ENCODE measurements around the gene CENPX. TPM values are rescaled to one million over a fixed set of nuclear protein-coding genes. Genes with fewer than 3 reads are reported as not detected.

Gene CENPX
- total and polyA plus RNA-seq, 4 experiments from 2014 or later: 33.4 to 70.8 (median 36.7) TPM

GRCh38 chr17:81998212-81998611 is 24.5 kb downstream of the CENPX start:
- H3K27ac Mint-ChIP-seq: no peak overlapping the region
- CTCF ChIA-PET (ENCODE audit: partially characterized antibody): no interaction called here
- no peaks in the 10 kb centered on the region for H3K9me3 ChIP-seq (ENCODE audit: control insufficient read depth in 1 of 2, low read length in 2 of 2)
- no peaks in the 10 kb centered on the region for H3K9me3 Mint-ChIP-seq
- no peak overlapping the region for H3K4me3 Mint-ChIP-seq
- H3K27me3 Mint-ChIP-seq: no peaks in the 10 kb centered on the region
- H3K4me1 Mint-ChIP-seq: no peaks in the 10 kb centered on the region
- no peaks in the 10 kb centered on the region for H3K4me1 ChIP-seq (ENCODE audit: insufficient read depth, low read length)
- no peak for DNase-seq
- POLR2A ChIA-PET (ENCODE audit: partially characterized antibody): no interaction called here
- H3K36me3 ChIP-seq (ENCODE audit: insufficient read depth, low read length): no peaks in the 10 kb centered on the region
- no peaks in the 10 kb centered on the region for H3K27me3 ChIP-seq (ENCODE audit: insufficient read depth, low read length)
- no peak overlapping the region for H3K4me3 ChIP-seq (ENCODE audit: low read length in 2 of 2)
- peaks cover 2 to 7% of the 10 kb centered on the region in 2 donors for H3K36me3 Mint-ChIP-seq
- intact Hi-C loops (cut with micrococcal nuclease): no loop called here
- H3K27ac ChIP-seq (ENCODE audit: low read depth, low read length): no peak overlapping the region

DNA sequence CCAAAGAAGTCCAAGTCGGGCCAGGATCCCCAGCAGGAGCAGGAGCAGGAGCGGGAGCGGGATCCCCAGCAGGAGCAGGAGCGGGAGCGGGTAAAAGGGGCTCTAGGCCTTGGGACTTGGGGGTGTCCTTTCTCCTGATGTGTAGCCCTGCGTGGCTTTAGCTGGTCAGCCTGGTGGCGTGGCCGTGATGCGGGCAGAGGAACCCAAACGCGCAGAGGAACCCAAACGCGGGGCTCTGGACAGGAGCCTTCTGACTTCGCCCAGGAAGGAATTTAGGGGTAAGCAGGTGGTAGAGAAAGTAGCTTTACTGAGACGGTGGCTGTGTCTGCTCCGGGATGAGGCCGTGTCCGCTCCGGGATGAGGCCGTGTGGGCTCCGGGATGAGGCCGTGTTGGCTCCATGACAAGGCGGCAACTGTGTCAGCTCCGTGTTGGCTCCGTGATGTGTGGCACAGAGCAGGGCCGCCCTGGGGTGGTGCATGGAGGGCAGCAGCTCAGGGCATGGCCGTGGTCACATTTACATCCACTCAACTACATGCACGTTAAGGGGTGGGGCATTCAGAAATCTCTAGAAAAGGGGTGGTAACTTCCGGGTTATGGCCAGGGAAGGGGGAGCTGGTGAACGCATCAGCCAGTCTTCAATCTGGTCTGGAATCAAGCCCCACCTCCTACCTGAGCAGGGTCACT is 25.8 kb downstream of the CENPX start:
- Histone ChIP-seq H3K9me3 (ENCODE audit: control insufficient read depth in 1 of 2, low read length in 2 of 2) (no peaks in the 10 kb centered on the region), H3K27me3 (ENCODE audit: insufficient read depth, low read length) (no peaks in the 10 kb centered on the region), H3K4me1 (ENCODE audit: insufficient read depth, low read length) (no peaks in the 10 kb centered on the region), H3K27ac (ENCODE audit: low read depth, low read length) (no peak overlapping the region), H3K36me3 (ENCODE audit: insufficient read depth, low read length) (no peaks in the 10 kb centered on the region), H3K4me3 (ENCODE audit: low read length in 2 of 2) (no peak overlapping the region)
- Mint-ChIP-seq H3K36me3 (peaks cover 2 to 7% of the 10 kb centered on the region in 2 donors), H3K9me3 (no peaks in the 10 kb centered on the region), H3K27me3 (no peaks in the 10 kb centered on the region), H3K4me1 (no peaks in the 10 kb centered on the region), H3K27ac (peak overlapping the region in 1 of 7 donors; percentile 42), H3K4me3 (no peak overlapping the region)
- ChIA-PET CTCF (ENCODE audit: partially characterized antibody) (no interaction called here), POLR2A (ENCODE audit: partially characterized antibody) (interaction anchor here (0.6 to 1.3 kb wide), 2 partner anchors 20 kb away, joined by 3 read pairs; partner anchors contain the start of gene ASPSCR1)
- no peak for DNase-seq
- intact Hi-C loops (cut with micrococcal nuclease): no loop called here

DNA sequence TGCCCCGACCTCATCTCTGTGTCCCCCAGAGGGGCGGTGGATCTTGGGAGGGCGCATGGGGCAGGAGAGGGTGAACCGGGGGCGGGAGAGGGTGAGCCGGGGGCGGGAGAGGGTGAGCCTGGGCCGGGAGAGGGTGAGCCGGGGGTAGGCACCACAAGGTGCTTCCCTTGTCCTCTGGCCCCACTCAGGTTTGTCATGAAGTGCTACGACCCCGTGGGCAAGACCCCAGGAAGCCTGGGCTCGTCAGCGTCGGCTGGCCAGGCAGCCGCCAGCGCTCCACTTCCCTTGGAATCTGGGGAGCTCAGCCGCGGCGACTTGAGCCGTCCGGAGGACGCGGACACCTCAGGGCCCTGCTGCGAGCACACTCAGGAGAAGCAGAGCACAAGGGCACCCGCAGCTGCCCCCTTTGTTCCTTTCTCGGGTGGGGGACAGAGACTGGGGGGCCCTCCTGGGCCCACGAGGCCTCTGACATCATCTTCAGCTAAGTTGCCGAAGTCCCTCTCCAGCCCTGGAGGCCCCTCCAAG is 26.4 kb downstream of the CENPX start:
- Mint-ChIP-seq H3K36me3 (peaks cover 2 to 7% of the 10 kb centered on the region in 2 donors), H3K27me3 (no peaks in the 10 kb centered on the region), H3K4me3 (no peak overlapping the region), H3K27ac (no peak overlapping the region), H3K9me3 (no peaks in the 10 kb centered on the region), H3K4me1 (peaks cover 0 to 2% (median 0%) of the 10 kb centered on the region in 4 donors)
- intact Hi-C loops (cut with micrococcal nuclease): no loop called here
- no peaks in the 10 kb centered on the region for H3K4me1 ChIP-seq (ENCODE audit: insufficient read depth, low read length)
- no peaks in the 10 kb centered on the region for H3K36me3 ChIP-seq (ENCODE audit: insufficient read depth, low read length)
- no peaks in the 10 kb centered on the region for H3K27me3 ChIP-seq (ENCODE audit: insufficient read depth, low read length)
- ChIA-PET POLR2A (ENCODE audit: partially characterized antibody) (interaction anchor here (1.3 kb wide), 1 partner anchor 19 kb away, joined by 3 read pairs; the partner anchor contains the start of gene ASPSCR1), CTCF (ENCODE audit: partially characterized antibody) (no interaction called here)
- H3K27ac ChIP-seq (ENCODE audit: low read depth, low read length): no peak overlapping the region
- H3K9me3 ChIP-seq (ENCODE audit: control insufficient read depth in 1 of 2, low read length in 2 of 2): no peaks in the 10 kb centered on the region
- no peak overlapping the region for H3K4me3 ChIP-seq (ENCODE audit: low read length in 2 of 2)
- DNase-seq: no peak

- ChIA-PET CTCF (ENCODE audit: partially characterized antibody) (no interaction called here), POLR2A (ENCODE audit: partially characterized antibody) (interaction anchor here (1.3 kb wide), 1 partner anchor 19 kb away, joined by 3 read pairs; the partner anchor contains the start of gene ASPSCR1)
- H3K4me1 ChIP-seq (ENCODE audit: insufficient read depth, low read length): no peaks in the 10 kb centered on the region
- no peaks in the 10 kb centered on the region for H3K36me3 ChIP-seq (ENCODE audit: insufficient read depth, low read length)
- no peak overlapping the region for H3K27ac ChIP-seq (ENCODE audit: low read depth, low read length)
- peaks cover 2 to 7% of the 10 kb centered on the region in 2 donors for H3K36me3 Mint-ChIP-seq
- no peaks in the 10 kb centered on the region for H3K9me3 Mint-ChIP-seq
- intact Hi-C loops (cut with micrococcal nuclease): no loop called here
- peak overlapping the region in 1 of 7 donors; percentile 37 for H3K27ac Mint-ChIP-seq
- no peak overlapping the region for H3K4me3 Mint-ChIP-seq
- H3K9me3 ChIP-seq (ENCODE audit: control insufficient read depth in 1 of 2, low read length in 2 of 2): no peaks in the 10 kb centered on the region
- no peaks in the 10 kb centered on the region for H3K27me3 ChIP-seq (ENCODE audit: insufficient read depth, low read length)
- DNase-seq: no peak
- H3K4me1 Mint-ChIP-seq: peaks cover 2 to 5% (median 2%) of the 10 kb centered on the region in 4 donors
- H3K4me3 ChIP-seq (ENCODE audit: low read length in 2 of 2): no peak overlapping the region
- H3K27me3 Mint-ChIP-seq: no peaks in the 10 kb centered on the region
Measured at GRCh38 chr17:81995463-81996231, 27.0 kb downstream of the CENPX start.

DNA sequence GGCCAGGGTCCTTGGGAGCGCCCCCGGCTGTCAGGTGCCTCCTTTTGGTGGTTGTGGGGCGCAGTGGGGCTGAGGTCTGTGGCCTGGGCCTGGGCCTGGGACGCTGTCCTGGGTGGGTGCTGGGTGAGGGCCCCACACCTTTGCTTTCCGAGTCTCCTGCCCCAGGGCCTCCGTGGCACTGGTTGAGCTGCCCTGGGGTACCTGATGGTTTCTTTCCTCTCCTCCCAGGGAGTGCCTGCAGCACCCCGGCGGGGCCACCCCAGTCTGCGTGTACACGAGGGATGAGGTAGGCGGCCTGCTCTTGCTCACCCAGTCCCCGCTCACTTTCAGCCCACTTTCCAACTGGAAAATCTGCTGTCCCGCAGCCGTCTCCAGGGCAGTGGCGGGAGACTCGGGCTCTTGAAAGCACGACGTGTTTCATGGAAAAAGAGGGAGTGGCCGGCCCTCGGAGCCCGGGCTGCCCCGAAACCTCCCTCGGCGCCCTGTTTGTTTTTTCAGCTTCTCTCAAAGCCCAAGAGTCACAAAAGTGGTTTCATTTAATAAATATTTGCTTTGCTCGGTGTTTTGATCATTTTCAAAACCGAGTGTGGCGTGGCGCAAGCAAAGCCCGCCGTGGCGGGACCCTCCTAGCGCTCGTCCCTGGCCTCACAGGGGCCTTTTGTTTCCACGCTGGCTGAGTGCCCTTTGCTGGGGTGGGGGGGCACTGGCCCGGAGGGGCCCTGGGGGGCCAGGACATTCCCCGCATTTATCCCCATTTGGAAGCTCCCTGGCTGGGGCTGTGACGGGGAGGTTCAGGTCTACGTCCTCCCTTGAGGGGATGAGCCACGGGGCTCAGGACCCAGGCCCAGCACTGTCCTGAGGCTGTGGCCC is 27.9 kb downstream of the CENPX start:
- Mint-ChIP-seq H3K4me3 (no peak overlapping the region), H3K4me1 (peaks cover 4 to 6% (median 5%) of the 10 kb centered on the region in 4 donors), H3K27ac (no peak overlapping the region), H3K27me3 (no peaks in the 10 kb centered on the region), H3K36me3 (peaks cover 2 to 7% of the 10 kb centered on the region in 2 donors), H3K9me3 (no peaks in the 10 kb centered on the region)
- H3K27me3 ChIP-seq (ENCODE audit: insufficient read depth, low read length): no peaks in the 10 kb centered on the region
- ChIA-PET CTCF (ENCODE audit: partially characterized antibody) (no interaction called here), POLR2A (ENCODE audit: partially characterized antibody) (interaction anchor here (0.5 kb wide), 1 partner anchor 378 kb away, joined by 3 read pairs; no protein-coding TSS in a partner anchor)
- no peak for DNase-seq
- no peak overlapping the region for H3K27ac ChIP-seq (ENCODE audit: low read depth, low read length)
- H3K9me3 ChIP-seq (ENCODE audit: control insufficient read depth in 1 of 2, low read length in 2 of 2): no peaks in the 10 kb centered on the region
- no peaks in the 10 kb centered on the region for H3K36me3 ChIP-seq (ENCODE audit: insufficient read depth, low read length)
- intact Hi-C loops (cut with micrococcal nuclease): no loop called here
- H3K4me1 ChIP-seq (ENCODE audit: insufficient read depth, low read length): no peaks in the 10 kb centered on the region
- H3K4me3 ChIP-seq (ENCODE audit: low read length in 2 of 2): no peak overlapping the region

DNA sequence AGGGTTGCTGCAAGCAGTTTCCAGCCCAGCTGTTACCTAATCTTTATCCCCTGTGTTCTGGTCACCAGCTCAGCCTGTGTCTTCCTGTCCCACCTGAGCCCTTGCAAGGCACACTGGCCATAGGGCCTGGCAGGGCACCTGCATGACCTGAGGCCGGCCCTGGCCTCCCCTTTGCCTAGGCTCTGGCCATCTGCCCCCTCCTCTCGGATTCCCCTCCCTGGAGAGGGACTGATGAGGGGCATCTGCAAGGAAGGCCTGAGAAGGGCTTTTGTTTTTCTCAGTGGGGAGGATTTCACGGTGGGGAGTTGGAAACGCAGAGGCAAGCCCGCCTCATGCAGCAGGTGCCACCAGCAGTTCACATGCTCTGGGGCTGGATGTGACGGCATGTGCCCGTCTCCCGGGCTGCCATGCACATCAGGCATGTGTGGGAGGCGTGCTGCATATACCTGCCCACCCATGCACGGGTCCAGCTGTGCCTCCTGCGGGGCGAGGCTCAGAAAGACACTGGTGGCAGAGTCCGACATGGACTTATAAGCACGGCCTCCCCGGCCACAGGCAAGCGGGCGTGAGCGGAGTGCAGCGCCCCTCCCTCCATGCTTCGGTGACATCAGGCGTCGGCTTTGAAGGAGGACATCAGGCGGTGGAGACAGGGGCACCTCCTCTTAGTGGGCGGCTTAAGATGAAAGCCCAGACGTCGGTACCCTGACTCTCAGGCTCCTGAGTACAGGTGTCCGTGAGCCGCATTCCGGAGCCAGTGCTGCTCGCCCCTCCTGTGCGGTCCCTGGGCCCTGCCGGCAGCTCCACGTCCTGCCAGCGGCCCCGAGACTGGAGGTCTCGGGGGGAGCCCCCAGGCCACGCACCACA is 28.7 kb downstream of the CENPX start:
- H3K4me1 Mint-ChIP-seq: peaks cover 4 to 6% (median 5%) of the 10 kb centered on the region in 4 donors
- no peaks in the 10 kb centered on the region for H3K9me3 Mint-ChIP-seq
- intact Hi-C loops (cut with micrococcal nuclease): no loop called here
- POLR2A ChIA-PET (ENCODE audit: partially characterized antibody): no interaction called here
- H3K27me3 ChIP-seq (ENCODE audit: insufficient read depth, low read length): no peaks in the 10 kb centered on the region
- H3K36me3 Mint-ChIP-seq: peaks cover 2 to 7% of the 10 kb centered on the region in 2 donors
- H3K9me3 ChIP-seq (ENCODE audit: control insufficient read depth in 1 of 2, low read length in 2 of 2): no peaks in the 10 kb centered on the region
- H3K4me3 Mint-ChIP-seq: no peak overlapping the region
- no peaks in the 10 kb centered on the region for H3K36me3 ChIP-seq (ENCODE audit: insufficient read depth, low read length)
- no peaks in the 10 kb centered on the region for H3K27me3 Mint-ChIP-seq
- no peaks in the 10 kb centered on the region for H3K4me1 ChIP-seq (ENCODE audit: insufficient read depth, low read length)
- no peak overlapping the region for H3K27ac ChIP-seq (ENCODE audit: low read depth, low read length)
- H3K27ac Mint-ChIP-seq: peak overlapping the region in 1 of 7 donors; percentile 51
- no peak overlapping the region for H3K4me3 ChIP-seq (ENCODE audit: low read length in 2 of 2)
- CTCF ChIA-PET (ENCODE audit: partially characterized antibody): no interaction called here
- no peak for DNase-seq
